ENCODE data around the gene BAIAP2L2.
"Not testable (repeated sequence)": the region's sequence is repeated elsewhere in the genome, so short reads cannot be mapped to it uniquely, and the experiment has no call there.

The BAIAP2L2 gene

GRCh38 chr22:38046070-38046748 is 64.3 kb downstream of the BAIAP2L2 start:
- no peaks in the 10 kb centered on the region for H3K9me3 ChIP-seq
- in situ Hi-C loops (cut with MboI; ENCODE audit: low sequenced_read_pairs): no loop called here
- H3K4me1 ChIP-seq: no peaks in the 10 kb centered on the region
- no peak overlapping the region for H3K4me3 ChIP-seq
- H3K36me3 ChIP-seq (replicated peaks): no peaks in the 10 kb centered on the region
- no peak for DNase-seq (ENCODE audit: low spot score in 2 of 2)
- peaks cover 5% of the 10 kb centered on the region; the same call in 1 of the 2 replicates for H3K27me3 ChIP-seq (ENCODE audit: low read depth)

- in situ Hi-C loops (cut with MboI; ENCODE audit: low sequenced_read_pairs): no loop called here
- peaks cover 5% of the 10 kb centered on the region; the same call in 1 of the 2 replicates for H3K27me3 ChIP-seq (ENCODE audit: low read depth)
- no peaks in the 10 kb centered on the region for H3K36me3 ChIP-seq (replicated peaks)
- DNase-seq (ENCODE audit: low spot score in 2 of 2): no peak
- H3K9me3 ChIP-seq: no peaks in the 10 kb centered on the region
- H3K4me3 ChIP-seq: no peak overlapping the region
- H3K4me1 ChIP-seq: no peaks in the 10 kb centered on the region
Observed at GRCh38 chr22:38043151-38044039, 67.1 kb downstream of the BAIAP2L2 start.

GRCh38 chr22:38042488-38042790 is 68.0 kb downstream of the BAIAP2L2 start:
- H3K4me3 ChIP-seq: no peak overlapping the region
- no peaks in the 10 kb centered on the region for H3K27me3 ChIP-seq (ENCODE audit: low read depth)
- H3K36me3 ChIP-seq (replicated peaks): no peaks in the 10 kb centered on the region
- in situ Hi-C loops (cut with MboI; ENCODE audit: low sequenced_read_pairs): no loop called here
- no peak for DNase-seq (ENCODE audit: low spot score in 2 of 2)
- H3K4me1 ChIP-seq: no peaks in the 10 kb centered on the region
- H3K9me3 ChIP-seq: no peaks in the 10 kb centered on the region

GRCh38 chr22:38041760-38042487 is 68.6 kb downstream of the BAIAP2L2 start:
- Histone ChIP-seq H3K9me3 (no peaks in the 10 kb centered on the region), H3K4me1 (no peaks in the 10 kb centered on the region), H3K27me3 (ENCODE audit: low read depth) (no peaks in the 10 kb centered on the region), H3K36me3 (replicated peaks) (no peaks in the 10 kb centered on the region), H3K4me3 (no peak overlapping the region)
- in situ Hi-C loops (cut with MboI; ENCODE audit: low sequenced_read_pairs): no loop called here
- DNase-seq (ENCODE audit: low spot score in 2 of 2): no peak

GRCh38 chr22:38040953-38041759 is 69.3 kb downstream of the BAIAP2L2 start:
- Histone ChIP-seq H3K27me3 (ENCODE audit: low read depth) (no peaks in the 10 kb centered on the region), H3K9me3 (no peaks in the 10 kb centered on the region), H3K36me3 (replicated peaks) (no peaks in the 10 kb centered on the region), H3K4me1 (no peaks in the 10 kb centered on the region), H3K4me3 (no peak overlapping the region)
- in situ Hi-C loops (cut with MboI; ENCODE audit: low sequenced_read_pairs): no loop called here
- DNase-seq (ENCODE audit: low spot score in 2 of 2): no peak

GRCh38 chr22:38038890-38039812 is 71.3 kb downstream of the BAIAP2L2 start:
- no peak for DNase-seq (ENCODE audit: low spot score in 2 of 2)
- in situ Hi-C loops (cut with MboI; ENCODE audit: low sequenced_read_pairs): no loop called here

GRCh38 chr22:38038426-38038825 is 72.1 kb downstream of the BAIAP2L2 start:
- in situ Hi-C loops (cut with MboI; ENCODE audit: low sequenced_read_pairs): no loop called here
- no peaks in the 10 kb centered on the region for H3K36me3 ChIP-seq (replicated peaks)
- no peak overlapping the region for H3K4me3 ChIP-seq
- no peaks in the 10 kb centered on the region for H3K9me3 ChIP-seq
- no peaks in the 10 kb centered on the region for H3K27me3 ChIP-seq (ENCODE audit: low read depth)
- peaks cover 6% of the 10 kb centered on the region for H3K4me1 ChIP-seq
- DNase-seq (ENCODE audit: low spot score in 2 of 2): no peak

More at GRCh38 chr22:38038890-38039812, 71.3 kb downstream of the BAIAP2L2 start:
- Histone ChIP-seq H3K4me3 (no peak overlapping the region), H3K27me3 (ENCODE audit: low read depth) (no peaks in the 10 kb centered on the region), H3K36me3 (replicated peaks) (no peaks in the 10 kb centered on the region), H3K9me3 (no peaks in the 10 kb centered on the region), H3K4me1 (peaks cover 5% of the 10 kb centered on the region; the same call in 1 of the 2 replicates)

- H3K27me3 ChIP-seq (ENCODE audit: low read depth); H3K4me1 ChIP-seq; in situ Hi-C loops (cut with MboI; ENCODE audit: low sequenced_read_pairs); H3K9me3 ChIP-seq; DNase-seq (ENCODE audit: low spot score in 2 of 2); H3K36me3 ChIP-seq (replicated peaks); H3K4me3 ChIP-seq: not testable (repeated sequence)
Observed at GRCh38 chr22:38037367-38038150, 72.9 kb downstream of the BAIAP2L2 start.

- in situ Hi-C loops (cut with MboI; ENCODE audit: low sequenced_read_pairs): no loop called here
- Histone ChIP-seq H3K27me3 (ENCODE audit: low read depth) (no peaks in the 10 kb centered on the region), H3K36me3 (replicated peaks) (no peaks in the 10 kb centered on the region), H3K4me3 (no peak overlapping the region), H3K4me1 (peaks cover 6% of the 10 kb centered on the region), H3K9me3 (no peaks in the 10 kb centered on the region)
- no peak for DNase-seq (ENCODE audit: low spot score in 2 of 2)
Observed at GRCh38 chr22:38036392-38037062, 74.0 kb downstream of the BAIAP2L2 start.

GRCh38 chr22:38035530-38035885 is 75.0 kb downstream of the BAIAP2L2 start:
- no peaks in the 10 kb centered on the region for H3K9me3 ChIP-seq
- H3K36me3 ChIP-seq (replicated peaks): no peaks in the 10 kb centered on the region
- H3K27me3 ChIP-seq (ENCODE audit: low read depth): no peaks in the 10 kb centered on the region
- in situ Hi-C loops (cut with MboI; ENCODE audit: low sequenced_read_pairs): no loop called here
- DNase-seq (ENCODE audit: low spot score in 2 of 2): no peak
- H3K4me1 ChIP-seq: peaks cover 6% of the 10 kb centered on the region
- no peak overlapping the region for H3K4me3 ChIP-seq

Data from HAP-1 (cell line).